ENCODE data around the gene TTC12. TPM values are rescaled to one million over a fixed set of nuclear protein-coding genes. Genes with fewer than 3 reads are reported as not detected.

The TTC12 gene
- total RNA-seq, 4 donors from 2014 or later: 10.8 to 23.5 (median 17.2) TPM

- peaks cover 0 to 3% of the 10 kb centered on the region in 2 donors for H3K36me3 ChIP-seq
- no peak overlapping the region for H3K27ac ChIP-seq
- no peak overlapping the region for H3K4me3 ChIP-seq
- H3K27me3 ChIP-seq: no peaks in the 10 kb centered on the region
- no CpG with 5 or more reads among the region's 24 CpGs for WGBS, 2 donors (ENCODE audit: low coverage in 1 of 2)
- TF ChIP-seq POLR2A (IDR thresholded peaks at IDR 0.05): no peak
- TF ChIP-seq POLR2AphosphoS5 (IDR thresholded peaks at IDR 0.05): no peak
- no peak for TF ChIP-seq CTCF (IDR thresholded peaks at IDR 0.05)
- no peak for TF ChIP-seq EP300 (IDR thresholded peaks at IDR 0.05)
- no peak for ATAC-seq
- no peaks in the 10 kb centered on the region for H3K9me3 ChIP-seq
- H3K4me1 ChIP-seq: no peaks in the 10 kb centered on the region
Measured at GRCh38 chr11:113398669-113399430, 84.5 kb downstream of the TTC12 start.

GRCh38 chr11:113400631-113401230, 86.3 kb downstream of the TTC12 start:
- Histone ChIP-seq H3K4me1 (no peaks in the 10 kb centered on the region), H3K27me3 (no peaks in the 10 kb centered on the region), H3K4me3 (no peak overlapping the region), H3K9me3 (no peaks in the 10 kb centered on the region), H3K27ac (no peak overlapping the region), H3K36me3 (peaks cover 0 to 3% of the 10 kb centered on the region in 2 donors)
- TF ChIP-seq EP300 (IDR thresholded peaks at IDR 0.05) (no peak), POLR2AphosphoS5 (IDR thresholded peaks at IDR 0.05) (no peak), POLR2A (IDR thresholded peaks at IDR 0.05) (no peak)
- no CpG with 5 or more reads among the region's 5 CpGs for WGBS, 2 donors (ENCODE audit: low coverage in 1 of 2)
- no peak for ATAC-seq

- ATAC-seq: peak; percentile 35
- Histone ChIP-seq H3K27ac (no peak overlapping the region), H3K9me3 (no peaks in the 10 kb centered on the region), H3K4me3 (no peak overlapping the region), H3K36me3 (peaks cover 0 to 3% of the 10 kb centered on the region in 2 donors), H3K4me1 (no peaks in the 10 kb centered on the region), H3K27me3 (no peaks in the 10 kb centered on the region)
- WGBS, 2 donors (ENCODE audit: low coverage in 1 of 2): 21 to 36% methylated on average over 2 of the region's 2 CpGs
- TF ChIP-seq POLR2A (IDR thresholded peaks at IDR 0.05): no peak
- no peak for TF ChIP-seq EP300 (IDR thresholded peaks at IDR 0.05)
- no peak for TF ChIP-seq CTCF (IDR thresholded peaks at IDR 0.05)
- no peak for TF ChIP-seq POLR2AphosphoS5 (IDR thresholded peaks at IDR 0.05)
Measured at GRCh38 chr11:113401718-113402117, 87.3 kb downstream of the TTC12 start.

- H3K36me3 ChIP-seq: peaks cover 0 to under 1% of the 10 kb centered on the region in 2 donors
- no peak for ATAC-seq
- no peak overlapping the region for H3K27ac ChIP-seq
- H3K9me3 ChIP-seq: no peaks in the 10 kb centered on the region
- H3K4me1 ChIP-seq: no peaks in the 10 kb centered on the region
- 94% methylated on average over 5 of the region's 7 CpGs; no CpG with 5 or more reads in 1 of the 2 donors for WGBS, 2 donors (ENCODE audit: low coverage in 1 of 2)
- H3K4me3 ChIP-seq: no peak overlapping the region
- H3K27me3 ChIP-seq: no peaks in the 10 kb centered on the region
- TF ChIP-seq EP300 (IDR thresholded peaks at IDR 0.05) (no peak), POLR2AphosphoS5 (IDR thresholded peaks at IDR 0.05) (no peak), CTCF (IDR thresholded peaks at IDR 0.05) (no peak), POLR2A (IDR thresholded peaks at IDR 0.05) (no peak)
Measured at GRCh38 chr11:113404859-113405430, 90.6 kb downstream of the TTC12 start.

- no peaks in the 10 kb centered on the region for H3K27me3 ChIP-seq
- no peak overlapping the region for H3K27ac ChIP-seq
- no peak for ATAC-seq
- H3K4me1 ChIP-seq: no peaks in the 10 kb centered on the region
- no peak overlapping the region for H3K4me3 ChIP-seq
- WGBS, 2 donors (ENCODE audit: low coverage in 1 of 2): 67 to 100% methylated on average over 1 to 3 of the region's 7 CpGs
- TF ChIP-seq POLR2AphosphoS5 (IDR thresholded peaks at IDR 0.05): no peak
- no peak for TF ChIP-seq POLR2A (IDR thresholded peaks at IDR 0.05)
- TF ChIP-seq CTCF (IDR thresholded peaks at IDR 0.05): no peak
- no peak for TF ChIP-seq EP300 (IDR thresholded peaks at IDR 0.05)
- no peaks in the 10 kb centered on the region for H3K36me3 ChIP-seq
- H3K9me3 ChIP-seq: no peaks in the 10 kb centered on the region
Measured at GRCh38 chr11:113405724-113406478, 91.5 kb downstream of the TTC12 start.
